Chondrocyte (in vitro differentiated cells): ENCODE measurements around the gene GLDN. TPM values are rescaled to one million over a fixed set of nuclear protein-coding genes. Genes with fewer than 3 reads are reported as not detected.

Experiments used
- DNase-seq: peaks from one replicate; pipeline ENCODE4 v3.0.0; 2021; ENCODE audit warnings: mixed read lengths, low spot score
- H3K27ac Mint-ChIP-seq: one replicate; pipeline ENCODE4 v1.8.0; 2021; ENCODE audit warnings: mild to moderate bottlenecking, moderate library complexity, mixed read lengths; ENCODE audit not compliant: unreplicated experiment
- H3K27me3 Mint-ChIP-seq: 2 replicates; pipeline ENCODE4 v1.8.0; 2021; ENCODE audit warnings: low read depth, mixed read lengths
- H3K36me3 Mint-ChIP-seq: 2 replicates; pipeline ENCODE4 v1.8.0; 2021; ENCODE audit warnings: low read depth, mixed read lengths
- H3K4me1 Mint-ChIP-seq: 2 replicates; pipeline ENCODE4 v1.8.0; 2021; ENCODE audit warnings: low read depth, mild to moderate bottlenecking, mixed read lengths
- H3K4me3 Mint-ChIP-seq: one replicate; pipeline ENCODE4 v1.8.0; 2021; ENCODE audit warnings: mild to moderate bottlenecking, moderate library complexity, mixed read lengths; ENCODE audit not compliant: unreplicated experiment
- H3K9me3 Mint-ChIP-seq: 2 replicates; pipeline ENCODE4 v1.8.0; 2021; ENCODE audit warnings: low read depth, mixed read lengths
- CTCF ChIP-seq: fragments of 200-600 bp; sonication (generic); IDR thresholded peaks from 2 replicates; pipeline ENCODE4 v1.5.0; 2021; ENCODE audit warnings: antibody characterized with exemption, mild to moderate bottlenecking, moderate library complexity
- total RNA-seq: library from RNA; stranded (reverse); gene quantifications from 3 replicates; pipeline ENCODE4 v1.2.1, GENCODE V29; 2021

Gene GLDN
- total RNA-seq, 1 donor from 2014 or later: 0.35 TPM

GRCh38 chr15:51338496-51338895 is 3.0 kb upstream of the GLDN start, which contains the start of gene CYP19A1:
CYP19A1 (minus strand) TSS chr15:51338596; CDS start chr15:51242912, 95,684 bp downstream.
- Mint-ChIP-seq H3K36me3 (no peaks in the 10 kb centered on the region), H3K27me3 (peaks cover 21% of the 10 kb centered on the region), H3K27ac (no peak within 1 kb of the TSS), H3K4me1 (no peaks in the 10 kb centered on the region), H3K4me3 (no peak within 1 kb of the TSS), H3K9me3 (no peaks in the 10 kb centered on the region)
- no peak for TF ChIP-seq CTCF
- DNase-seq: no peak

- H3K4me3 Mint-ChIP-seq: peak overlapping the region; percentile 40
- peaks cover 20% of the 10 kb centered on the region for H3K27me3 Mint-ChIP-seq
- TF ChIP-seq CTCF: no peak
- H3K4me1 Mint-ChIP-seq: no peaks in the 10 kb centered on the region
- H3K27ac Mint-ChIP-seq: no peak overlapping the region
- no peaks in the 10 kb centered on the region for H3K36me3 Mint-ChIP-seq
- no peak for DNase-seq
- H3K9me3 Mint-ChIP-seq: no peaks in the 10 kb centered on the region
These were observed 958 bp downstream of the GLDN start for GRCh38 chr15:51342227-51342999.

- Mint-ChIP-seq H3K9me3 (no peaks in the 10 kb centered on the region), H3K36me3 (no peaks in the 10 kb centered on the region), H3K27ac (no peak overlapping the region), H3K27me3 (peaks cover 17% of the 10 kb centered on the region), H3K4me1 (no peaks in the 10 kb centered on the region), H3K4me3 (no peak overlapping the region)
- no peak for DNase-seq
- TF ChIP-seq CTCF: no peak
These were observed 2.0 kb downstream of the GLDN start for GRCh38 chr15:51343466-51343865.

GRCh38 chr15:51346136-51346535 is 4.7 kb downstream of the GLDN start:
- no peak for DNase-seq
- peaks cover 9% of the 10 kb centered on the region for H3K27me3 Mint-ChIP-seq
- no peak overlapping the region for H3K27ac Mint-ChIP-seq
- H3K36me3 Mint-ChIP-seq: no peaks in the 10 kb centered on the region
- H3K9me3 Mint-ChIP-seq: no peaks in the 10 kb centered on the region
- H3K4me3 Mint-ChIP-seq: no peak overlapping the region
- TF ChIP-seq CTCF: no peak
- no peaks in the 10 kb centered on the region for H3K4me1 Mint-ChIP-seq

GRCh38 chr15:51348688-51349087 is 7.2 kb downstream of the GLDN start:
- Mint-ChIP-seq H3K4me1 (no peaks in the 10 kb centered on the region), H3K9me3 (no peaks in the 10 kb centered on the region), H3K4me3 (no peak overlapping the region), H3K27ac (no peak overlapping the region), H3K36me3 (no peaks in the 10 kb centered on the region), H3K27me3 (peaks cover 19% of the 10 kb centered on the region)
- DNase-seq: no peak
- TF ChIP-seq CTCF: no peak
